C4-2B (cell line): ENCODE results near the gene KCNC4.

ENCODE experiments used
- CTCF ChIP-seq: fragments of 450-650 bp; conservative IDR thresholded peaks from 2 replicates; pipeline ENCODE4 v1.5.1; 2017; ENCODE audit warnings: mild to moderate bottlenecking
- ZFX ChIP-seq: fragments of 450-650 bp; IDR thresholded peaks from 2 replicates; pipeline ENCODE4 v1.6.1; 2017

- no peak for TF ChIP-seq CTCF
- TF ChIP-seq ZFX = no peak
Measured at GRCh38 chr1:110233861-110234260, 23.7 kb downstream of the KCNC4 start.
